ENCODE measurements around the gene AKIP1.

The AKIP1 gene

GRCh38 chr11:8937159-8937558 lies 26.2 kb downstream of the AKIP1 start:
- peak; percentile 55 for DNase-seq (ENCODE audit: low spot score)
- TF ChIP-seq, protein P1, sequence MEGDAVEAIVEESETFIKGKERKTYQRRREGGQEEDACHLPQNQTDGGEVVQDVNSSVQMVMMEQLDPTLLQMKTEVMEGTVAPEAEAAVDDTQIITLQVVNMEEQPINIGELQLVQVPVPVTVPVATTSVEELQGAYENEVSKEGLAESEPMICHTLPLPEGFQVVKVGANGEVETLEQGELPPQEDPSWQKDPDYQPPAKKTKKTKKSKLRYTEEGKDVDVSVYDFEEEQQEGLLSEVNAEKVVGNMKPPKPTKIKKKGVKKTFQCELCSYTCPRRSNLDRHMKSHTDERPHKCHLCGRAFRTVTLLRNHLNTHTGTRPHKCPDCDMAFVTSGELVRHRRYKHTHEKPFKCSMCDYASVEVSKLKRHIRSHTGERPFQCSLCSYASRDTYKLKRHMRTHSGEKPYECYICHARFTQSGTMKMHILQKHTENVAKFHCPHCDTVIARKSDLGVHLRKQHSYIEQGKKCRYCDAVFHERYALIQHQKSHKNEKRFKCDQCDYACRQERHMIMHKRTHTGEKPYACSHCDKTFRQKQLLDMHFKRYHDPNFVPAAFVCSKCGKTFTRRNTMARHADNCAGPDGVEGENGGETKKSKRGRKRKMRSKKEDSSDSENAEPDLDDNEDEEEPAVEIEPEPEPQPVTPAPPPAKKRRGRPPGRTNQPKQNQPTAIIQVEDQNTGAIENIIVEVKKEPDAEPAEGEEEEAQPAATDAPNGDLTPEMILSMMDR (IDR thresholded peaks at IDR 0.05; ENCODE audit: extremely low read depth, insufficient read depth, missing control alignments), result no peak
- in situ Hi-C loops (cut with MboI; ENCODE audit: low pct_unique_long_range_greater_than_20kb, low sequenced_read_pairs, unreplicated experiment), result no loop called here

DNA sequence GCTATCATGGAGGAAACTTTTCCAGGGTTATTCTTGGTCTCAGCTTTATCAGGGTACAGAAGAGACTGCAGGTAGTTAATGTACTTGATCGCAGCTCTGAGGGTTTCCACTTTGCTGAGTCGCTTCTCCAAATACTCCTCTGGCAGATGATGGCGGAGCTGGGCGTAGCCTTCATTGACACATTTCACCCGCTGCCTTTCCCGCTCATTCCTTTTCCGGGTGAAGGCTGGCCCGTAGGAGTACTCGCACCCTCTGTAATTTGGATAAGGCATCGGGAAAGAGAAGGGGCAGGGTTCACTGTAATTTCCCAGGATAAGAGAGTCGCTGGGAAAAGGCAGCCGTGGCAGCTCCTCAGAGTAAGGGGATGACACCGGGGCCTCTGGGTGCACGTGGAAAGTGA lies 26.7 kb downstream of the AKIP1 start:
- in situ Hi-C loops (cut with MboI; ENCODE audit: low pct_unique_long_range_greater_than_20kb, low sequenced_read_pairs, unreplicated experiment), result no loop called here

GRCh38 chr11:8941341-8942103 lies 30.5 kb downstream of the AKIP1 start:
- in situ Hi-C loops (cut with MboI; ENCODE audit: low pct_unique_long_range_greater_than_20kb, low sequenced_read_pairs, unreplicated experiment), result no loop called here
- DNase-seq (ENCODE audit: low spot score), result no peak
- TF ChIP-seq, protein P1 (IDR thresholded peaks at IDR 0.05; ENCODE audit: extremely low read depth, insufficient read depth, missing control alignments), result no peak

More for the DNA sequence above, 26.7 kb downstream of the AKIP1 start:
- no peak for DNase-seq (ENCODE audit: low spot score)
- TF ChIP-seq, protein P1 (IDR thresholded peaks at IDR 0.05; ENCODE audit: extremely low read depth, insufficient read depth, missing control alignments), result no peak

GRCh38 chr11:8942518-8943066 lies 31.6 kb downstream of the AKIP1 start, which contains the start of gene ASCL3:
Gene ASCL3 (minus strand): TSS chr11:8943016. CDS start chr11:8938161, 4,855 bp downstream.
- DNase-seq (ENCODE audit: low spot score), result no peak
- TF ChIP-seq, protein P1 (IDR thresholded peaks at IDR 0.05; ENCODE audit: extremely low read depth, insufficient read depth, missing control alignments), result no peak
- in situ Hi-C loops (cut with MboI; ENCODE audit: low pct_unique_long_range_greater_than_20kb, low sequenced_read_pairs, unreplicated experiment), result no loop called here

GRCh38 chr11:8947230-8947943 lies 36.4 kb downstream of the AKIP1 start:
- TF ChIP-seq, protein P1 (IDR thresholded peaks at IDR 0.05; ENCODE audit: extremely low read depth, insufficient read depth, missing control alignments), result no peak
- in situ Hi-C loops (cut with MboI; ENCODE audit: low pct_unique_long_range_greater_than_20kb, low sequenced_read_pairs, unreplicated experiment), result no loop called here
- DNase-seq (ENCODE audit: low spot score), result no peak

- DNase-seq (ENCODE audit: low spot score), result no peak
- TF ChIP-seq, protein P1 (IDR thresholded peaks at IDR 0.05; ENCODE audit: extremely low read depth, insufficient read depth, missing control alignments), result no peak
- in situ Hi-C loops (cut with MboI; ENCODE audit: low pct_unique_long_range_greater_than_20kb, low sequenced_read_pairs, unreplicated experiment), result no loop called here
Measured at GRCh38 chr11:8948886-8949285, 37.9 kb downstream of the AKIP1 start.

All from GM13977 (cell line).